Neural progenitor cell (in vitro differentiated cells): Measurements from ENCODE around the gene GAMT. TPM values are rescaled to one million over a fixed set of nuclear protein-coding genes. Genes with fewer than 3 reads are reported as not detected.

Source experiments
- DNase-seq: peaks from one replicate; pipeline ENCODE4 v3.0.0-alpha.2; 2016; ENCODE audit warnings: low spot score
- H2AFZ ChIP-seq: fragments of 200-600 bp; sonication (generic); replicated peaks from 2 replicates; pipeline ENCODE4 v1.6.1; 2016; ENCODE audit warnings: antibody characterized with exemption
- H3F3A ChIP-seq: fragments of 200-600 bp; sonication (generic); 2 replicates; pipeline ENCODE4 v1.6.1; 2016; ENCODE audit warnings: antibody characterized with exemption, low read depth
- H3K27ac ChIP-seq: fragments of 200-600 bp; sonication (generic); 2 replicates; pipeline ENCODE4 v1.5.1; 2016; ENCODE audit warnings: mild to moderate bottlenecking
- H3K27me3 ChIP-seq: fragments of 200-600 bp; sonication (generic); 2 replicates; pipeline ENCODE4 v1.6.1; 2016; ENCODE audit warnings: mild to moderate bottlenecking, moderate library complexity
- H3K36me3 ChIP-seq: fragments of 200-600 bp; sonication (generic); 2 replicates; pipeline ENCODE4 v1.5.1; 2016
- H3K4me1 ChIP-seq: fragments of 200-600 bp; sonication (generic); 2 replicates; pipeline ENCODE4 v1.6.1; 2016; ENCODE audit warnings: mixed run types
- H3K4me2 ChIP-seq: fragments of 200-600 bp; sonication (generic); 2 replicates; pipeline ENCODE4 v1.6.1; 2016
- H3K4me3 ChIP-seq: fragments of 200-600 bp; sonication (generic); 2 replicates; pipeline ENCODE4 v1.5.1; 2016
- H3K79me2 ChIP-seq: fragments of 200-600 bp; sonication (generic); 2 replicates; pipeline ENCODE4 v1.6.1; 2016; ENCODE audit warnings: low read depth
- H3K9ac ChIP-seq: fragments of 200-600 bp; sonication (generic); 2 replicates; pipeline ENCODE4 v1.6.1; 2016
- H3K9me3 ChIP-seq: fragments of 200-600 bp; sonication (generic); 2 replicates; pipeline ENCODE4 v1.5.1; 2016; ENCODE audit warnings: low read depth
- H4K20me1 ChIP-seq: fragments of 200-600 bp; sonication (generic); 2 replicates; pipeline ENCODE4 v1.6.1; 2016; ENCODE audit warnings: low read depth
- H3K27ac Mint-ChIP-seq: 3 replicates; pipeline ENCODE4 v1.8.0; 2021; ENCODE audit warnings: mixed read lengths
- H3K27me3 Mint-ChIP-seq: 2 replicates; pipeline ENCODE4 v1.8.0; 2022; ENCODE audit warnings: low read depth, mild to moderate bottlenecking, inconsistent platforms, moderate library complexity, mixed read lengths; ENCODE audit not compliant: insufficient read depth
- H3K36me3 Mint-ChIP-seq: 3 replicates; pipeline ENCODE4 v1.8.0; 2021; ENCODE audit warnings: mixed read lengths
- H3K4me1 Mint-ChIP-seq: 3 replicates; pipeline ENCODE4 v1.8.0; 2021; ENCODE audit warnings: mixed read lengths
- H3K4me3 Mint-ChIP-seq: 3 replicates; pipeline ENCODE4 v1.8.0; 2021; ENCODE audit warnings: mild to moderate bottlenecking, moderate library complexity, mixed read lengths
- H3K9me3 Mint-ChIP-seq: 3 replicates; pipeline ENCODE4 v1.8.0; 2020; ENCODE audit warnings: mixed read lengths
- CTCF ChIP-seq: fragments of 200-600 bp; sonication (generic); IDR thresholded peaks from 2 replicates; pipeline ENCODE4 v1.5.1; 2017; ENCODE audit warnings: antibody characterized with exemption, mild to moderate bottlenecking
- EZH2 ChIP-seq: fragments of 200-600 bp; sonication (generic); IDR thresholded peaks from 2 replicates; pipeline ENCODE4 v1.6.1; 2017; ENCODE audit warnings: antibody characterized with exemption, mild to moderate bottlenecking, moderate library complexity
- EZH2phosphoT487 ChIP-seq: fragments of 200-600 bp; sonication (generic); IDR thresholded peaks from 2 replicates; pipeline ENCODE4 v1.6.1; 2017; ENCODE audit warnings: antibody characterized with exemption
- total RNA-seq: library from RNA; depleted of rRNA; stranded (reverse); fragments of >200 nt; gene quantifications from 2 replicates; pipeline ENCODE4 v1.2.3, GENCODE V29; 2015; ENCODE audit warnings: low replicate concordance

GAMT gene
- total RNA-seq, 1 donor from 2014 or later = 13.8 TPM

DNA sequence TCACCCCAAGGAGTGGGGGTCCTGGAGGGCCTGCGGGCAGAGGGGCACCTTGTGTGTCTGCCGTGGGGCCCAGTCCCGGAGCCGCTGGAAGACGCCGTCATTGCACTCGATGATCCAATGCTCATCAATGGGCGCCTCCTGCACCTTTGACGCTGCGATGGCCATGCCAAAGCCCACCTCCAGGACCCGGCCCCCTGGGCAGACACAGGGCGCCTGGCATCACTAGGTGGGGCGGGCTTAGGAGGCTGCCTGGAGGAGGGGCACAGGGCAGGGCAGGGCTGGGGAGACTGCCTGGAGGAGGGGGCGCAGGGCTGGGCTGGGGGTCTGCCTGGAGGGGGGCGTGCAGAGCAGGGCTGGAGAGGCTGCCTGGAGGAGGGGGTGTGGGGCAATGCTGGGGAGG, 1.6 kb downstream of the GAMT start:
- H3K27me3 Mint-ChIP-seq = peaks cover 3% of the 10 kb centered on the region
- peaks cover 9% of the 10 kb centered on the region for H3K4me1 Mint-ChIP-seq
- H3K79me2 ChIP-seq = peaks cover 8% of the 10 kb centered on the region
- no peak overlapping the region for H2AFZ ChIP-seq
- no peak overlapping the region for H3K9ac ChIP-seq
- DNase-seq = no peak
- H3K4me3 ChIP-seq = no peak overlapping the region
- H3K4me1 ChIP-seq = no peaks in the 10 kb centered on the region
- H3K4me3 Mint-ChIP-seq = no peak overlapping the region
- H4K20me1 ChIP-seq = peaks cover 18% of the 10 kb centered on the region
- H3K4me2 ChIP-seq = no peak overlapping the region
- H3K36me3 Mint-ChIP-seq = no peaks in the 10 kb centered on the region
- H3K9me3 Mint-ChIP-seq = no peaks in the 10 kb centered on the region
- H3K27ac Mint-ChIP-seq = no peak overlapping the region
- TF ChIP-seq EZH2 (no peak), CTCF (no peak), EZH2phosphoT487 (no peak)
- H3K27ac ChIP-seq = no peak overlapping the region
- H3K27me3 ChIP-seq = peaks cover 7% of the 10 kb centered on the region
- peaks cover 6% of the 10 kb centered on the region for H3F3A ChIP-seq
- no peaks in the 10 kb centered on the region for H3K36me3 ChIP-seq
- H3K9me3 ChIP-seq = no peaks in the 10 kb centered on the region

DNA sequence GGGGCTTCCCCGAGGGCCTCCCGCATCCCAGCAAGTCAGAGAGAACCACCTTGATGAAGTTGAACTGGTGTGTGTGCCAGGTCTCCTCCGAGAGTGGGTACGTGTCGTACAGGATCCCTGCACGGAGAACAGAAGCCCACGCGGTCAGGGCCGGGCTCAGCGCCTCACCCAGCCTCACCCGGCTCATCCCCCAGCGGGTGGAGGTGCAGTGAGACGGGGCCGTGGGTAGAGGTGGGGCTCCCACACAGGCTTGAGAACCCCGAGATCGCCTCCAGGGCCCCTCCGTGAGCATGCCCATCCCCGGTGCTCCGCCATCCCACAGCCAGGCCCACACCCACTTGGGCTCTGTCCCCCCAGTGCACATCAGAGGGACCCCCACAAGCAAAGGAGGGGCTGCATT, 2.3 kb downstream of the GAMT start:
- TF ChIP-seq EZH2 (no peak), CTCF (no peak), EZH2phosphoT487 (no peak)
- Mint-ChIP-seq H3K9me3 (no peaks in the 10 kb centered on the region), H3K27ac (no peak overlapping the region), H3K27me3 (peaks cover 3% of the 10 kb centered on the region), H3K4me1 (peaks cover 9% of the 10 kb centered on the region), H3K4me3 (no peak overlapping the region), H3K36me3 (no peaks in the 10 kb centered on the region)
- Histone ChIP-seq H3K36me3 (no peaks in the 10 kb centered on the region), H3K79me2 (peaks cover 8% of the 10 kb centered on the region), H3K9ac (no peak overlapping the region), H4K20me1 (peaks cover 21% of the 10 kb centered on the region), H2AFZ (no peak overlapping the region), H3K27me3 (peaks cover 7% of the 10 kb centered on the region), H3K9me3 (no peaks in the 10 kb centered on the region), H3K4me2 (no peak overlapping the region), H3K4me1 (no peaks in the 10 kb centered on the region), H3K4me3 (no peak overlapping the region), H3F3A (peaks cover 6% of the 10 kb centered on the region), H3K27ac (no peak overlapping the region)
- DNase-seq = no peak

- TF ChIP-seq EZH2 (no peak), CTCF (no peak), EZH2phosphoT487 (no peak)
- no peaks in the 10 kb centered on the region for H3K4me1 ChIP-seq
- peaks cover 8% of the 10 kb centered on the region for H3K79me2 ChIP-seq
- Mint-ChIP-seq H3K27me3 (peaks cover 3% of the 10 kb centered on the region), H3K4me1 (peaks cover 4% of the 10 kb centered on the region), H3K27ac (peak overlapping the region; percentile 46), H3K9me3 (no peaks in the 10 kb centered on the region), H3K4me3 (peak overlapping the region; percentile 21), H3K36me3 (no peaks in the 10 kb centered on the region)
- H4K20me1 ChIP-seq = peaks cover 24% of the 10 kb centered on the region
- no peak overlapping the region for H3K4me2 ChIP-seq
- no peak overlapping the region for H3K27ac ChIP-seq
- H3K9me3 ChIP-seq = no peaks in the 10 kb centered on the region
- H3K4me3 ChIP-seq = no peak overlapping the region
- peaks cover 7% of the 10 kb centered on the region for H3K27me3 ChIP-seq
- H3F3A ChIP-seq = no peaks in the 10 kb centered on the region
- H3K9ac ChIP-seq = no peak overlapping the region
- DNase-seq = no peak
- H3K36me3 ChIP-seq = no peaks in the 10 kb centered on the region
- no peak overlapping the region for H2AFZ ChIP-seq
These were observed 3.5 kb downstream of the GAMT start for GRCh38 chr19:1397838-1398237.
